GM19455 (cell line): Measurements from ENCODE around the gene ACTR10.

ENCODE experiments used
- ATAC-seq: cut with Tn5 transposase; IDR thresholded peaks from one replicate; pipeline ENCODE4 v1.9.1; 2021; ENCODE audit not compliant: unreplicated experiment

Gene ACTR10

GRCh38 chr14:58278177-58278576 lies 78.2 kb downstream of the ACTR10 start:
- ATAC-seq, result no peak

- no peak for ATAC-seq
These were observed 81.2 kb downstream of the ACTR10 start for GRCh38 chr14:58280954-58281787.

GRCh38 chr14:58281969-58282368 lies 82.0 kb downstream of the ACTR10 start:
- ATAC-seq, result no peak

- ATAC-seq, result no peak
These were observed 83.1 kb downstream of the ACTR10 start for GRCh38 chr14:58282925-58283593.

- no peak for ATAC-seq
These were observed 83.8 kb downstream of the ACTR10 start for GRCh38 chr14:58283730-58284129.

GRCh38 chr14:58285132-58285531 lies 85.2 kb downstream of the ACTR10 start:
- ATAC-seq, result no peak
